ENCODE measurements around the gene TNIP1.

- 0 out of 2 replicates have a peak, but pooled peaks have one; percentile 29 for TF ChIP-seq POLR2A (IDR thresholded peaks at IDR 0.05; ENCODE audit: low read depth, low read length)
- no peak for TF ChIP-seq POLR2AphosphoS5 (IDR thresholded peaks at IDR 0.05; ENCODE audit: low read depth, low read length)
- no peak for TF ChIP-seq TAF1 (IDR thresholded peaks at IDR 0.05; ENCODE audit: low read depth, low read length)
- TF ChIP-seq SPI1 (IDR thresholded peaks at IDR 0.05; ENCODE audit: low read depth, low read length), result no peak
- TF ChIP-seq POU2F2 (IDR thresholded peaks at IDR 0.05; ENCODE audit: low read depth, low read length), result no peak
These were observed 8.2 kb upstream of the TNIP1 start for GRCh38 chr5:151088986-151089385.

All from GM12891 (cell line).